Pulmonary artery endothelial cell (primary cell): Measurements from ENCODE around the gene MRPL55. TPM values are rescaled to one million over a fixed set of nuclear protein-coding genes. Genes with fewer than 3 reads are reported as not detected.

Experiments
- DNase-seq: peaks from one replicate; pipeline ENCODE4 v3.0.0-alpha.2; 2011; ENCODE audit warnings: low read depth, low spot score
- total RNA-seq: library from RNA; depleted of rRNA; stranded (reverse); fragments of >200 nt; gene quantifications from 2 replicates; pipeline ENCODE4 v1.2.3, GENCODE V29; 2014

MRPL55 gene
- total RNA-seq, 1 donor from 2014 or later = 58.7 TPM

GRCh38 chr1:228101994-228102790 lies 6.9 kb downstream of the MRPL55 start:
- no peak for DNase-seq

- no peak for DNase-seq
These were observed 7.5 kb downstream of the MRPL55 start for GRCh38 chr1:228101614-228101993.

GRCh38 chr1:228100822-228101613 lies 8.1 kb downstream of the MRPL55 start:
- no peak for DNase-seq

GRCh38 chr1:228099331-228099732 lies 9.8 kb downstream of the MRPL55 start:
- no peak for DNase-seq

- DNase-seq = no peak
These were observed 10.7 kb downstream of the MRPL55 start for GRCh38 chr1:228098323-228098931.

GRCh38 chr1:228097333-228098081 lies 11.6 kb downstream of the MRPL55 start:
- no peak for DNase-seq

GRCh38 chr1:228096416-228097332 lies 12.4 kb downstream of the MRPL55 start:
- DNase-seq = no peak

- no peak for DNase-seq
These were observed 13.2 kb downstream of the MRPL55 start for GRCh38 chr1:228095938-228096337.

GRCh38 chr1:228095161-228095560 lies 13.9 kb downstream of the MRPL55 start:
- no peak for DNase-seq

GRCh38 chr1:228094432-228095016 lies 14.6 kb downstream of the MRPL55 start:
- no peak for DNase-seq

- DNase-seq = no peak
These were observed 15.8 kb downstream of the MRPL55 start for GRCh38 chr1:228093050-228093906.

GRCh38 chr1:228092342-228093049 lies 16.6 kb downstream of the MRPL55 start:
- no peak for DNase-seq

- DNase-seq = no peak
These were observed 18.0 kb downstream of the MRPL55 start for GRCh38 chr1:228091084-228091483.

- no peak for DNase-seq
These were observed 18.5 kb downstream of the MRPL55 start for GRCh38 chr1:228090613-228091081.

GRCh38 chr1:228089519-228090380 lies 19.3 kb downstream of the MRPL55 start:
- DNase-seq = no peak

- DNase-seq = no peak
These were observed 20.3 kb downstream of the MRPL55 start for GRCh38 chr1:228088586-228089498.
